HG02678 (cell line): ENCODE results near the gene WNT5A.

Experiments
- ATAC-seq: cut with Tn5 transposase; IDR thresholded peaks from one replicate; pipeline ENCODE4 v1.9.1; 2021; ENCODE audit warnings: mild to moderate bottlenecking, moderate library complexity; ENCODE audit not compliant: unreplicated experiment

Gene WNT5A

GRCh38 chr3:55486857-55487380, at the start of gene WNT5A:
WNT5A (minus strand) TSS chr3:55487306; CDS start chr3:55486985, 321 bp downstream.
- ATAC-seq = no peak

- ATAC-seq = no peak
Measured at GRCh38 chr3:55534876-55535275, 47.8 kb upstream of the WNT5A start.

- ATAC-seq = no peak
Measured at GRCh38 chr3:55532806-55533205, 45.7 kb upstream of the WNT5A start.

GRCh38 chr3:55531321-55531720, 44.2 kb upstream of the WNT5A start:
- no peak for ATAC-seq

GRCh38 chr3:55527361-55527760, 40.3 kb upstream of the WNT5A start:
- ATAC-seq = no peak

GRCh38 chr3:55526332-55527030, 39.4 kb upstream of the WNT5A start:
- ATAC-seq = no peak

GRCh38 chr3:55525436-55525835, 38.3 kb upstream of the WNT5A start:
- no peak for ATAC-seq

GRCh38 chr3:55524565-55525244, 37.6 kb upstream of the WNT5A start:
- no peak for ATAC-seq

GRCh38 chr3:55523471-55523870, 36.4 kb upstream of the WNT5A start:
- ATAC-seq = no peak

GRCh38 chr3:55521738-55522421, 34.8 kb upstream of the WNT5A start:
- no peak for ATAC-seq

GRCh38 chr3:55521064-55521737, 34.1 kb upstream of the WNT5A start:
- ATAC-seq = no peak

- ATAC-seq = no peak
Measured at GRCh38 chr3:55519019-55519418, 31.9 kb upstream of the WNT5A start.

- no peak for ATAC-seq
Measured at GRCh38 chr3:55518451-55518850, 31.3 kb upstream of the WNT5A start.

GRCh38 chr3:55516392-55517030, 29.4 kb upstream of the WNT5A start:
- ATAC-seq = no peak

GRCh38 chr3:55515550-55516246, 28.6 kb upstream of the WNT5A start:
- no peak for ATAC-seq

- ATAC-seq = no peak
Measured at GRCh38 chr3:55514962-55515361, 27.9 kb upstream of the WNT5A start.

- no peak for ATAC-seq
Measured at GRCh38 chr3:55512571-55513343, 25.7 kb upstream of the WNT5A start.

GRCh38 chr3:55511895-55512570, 24.9 kb upstream of the WNT5A start:
- ATAC-seq = no peak

- ATAC-seq = no peak
Measured at GRCh38 chr3:55508335-55508734, 21.2 kb upstream of the WNT5A start.
